ENCODE data around the gene FGR.

FGR gene

DNA sequence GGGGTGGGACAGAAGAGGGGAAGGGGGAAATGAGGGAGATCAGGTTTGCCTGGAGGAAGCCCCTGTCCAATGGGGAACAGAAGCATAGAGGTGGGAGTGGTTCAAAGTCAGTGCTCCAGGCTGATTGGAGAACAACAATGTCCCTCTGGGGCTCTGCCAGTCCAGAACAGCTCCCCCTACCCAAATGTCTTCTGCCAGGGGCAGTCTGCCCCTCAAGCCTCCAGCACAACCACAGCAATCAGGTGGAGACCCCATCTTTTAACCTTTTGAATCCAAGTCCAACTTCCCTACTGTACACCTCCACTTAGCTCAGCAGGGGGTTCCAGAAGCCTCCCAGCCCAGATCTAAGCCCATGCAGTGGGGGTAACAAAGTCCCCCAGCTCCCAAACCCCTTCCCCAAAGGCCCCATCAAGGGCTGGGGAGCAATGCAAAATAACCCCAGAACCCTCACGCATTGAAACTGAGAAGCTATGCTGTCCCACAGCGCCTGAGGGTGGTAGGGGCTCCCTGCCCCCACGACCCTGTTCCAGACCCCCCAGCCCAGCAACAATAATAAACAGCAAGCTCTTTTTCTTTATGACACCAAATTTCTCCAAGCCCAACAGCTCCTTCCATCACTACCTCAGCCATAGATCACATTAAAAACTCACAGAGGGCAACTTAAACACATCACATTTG, 34.3 kb downstream of the FGR start:
- Histone ChIP-seq H3K27me3 (ENCODE audit: control insufficient read depth, insufficient read depth, low read length) (no peaks in the 10 kb centered on the region), H3K9ac (ENCODE audit: low read depth, low read length) (no peak overlapping the region), H3K4me3 (ENCODE audit: low read depth, low read length) (no peak overlapping the region), H3K9me3 (ENCODE audit: control insufficient read depth, insufficient read depth, low read length) (no peaks in the 10 kb centered on the region), H3K36me3 (ENCODE audit: control insufficient read depth, insufficient read depth, low read length) (peaks cover 3% of the 10 kb centered on the region), H3K4me1 (ENCODE audit: control insufficient read depth, insufficient read depth, low read length) (peaks cover 42% of the 10 kb centered on the region)

DNA sequence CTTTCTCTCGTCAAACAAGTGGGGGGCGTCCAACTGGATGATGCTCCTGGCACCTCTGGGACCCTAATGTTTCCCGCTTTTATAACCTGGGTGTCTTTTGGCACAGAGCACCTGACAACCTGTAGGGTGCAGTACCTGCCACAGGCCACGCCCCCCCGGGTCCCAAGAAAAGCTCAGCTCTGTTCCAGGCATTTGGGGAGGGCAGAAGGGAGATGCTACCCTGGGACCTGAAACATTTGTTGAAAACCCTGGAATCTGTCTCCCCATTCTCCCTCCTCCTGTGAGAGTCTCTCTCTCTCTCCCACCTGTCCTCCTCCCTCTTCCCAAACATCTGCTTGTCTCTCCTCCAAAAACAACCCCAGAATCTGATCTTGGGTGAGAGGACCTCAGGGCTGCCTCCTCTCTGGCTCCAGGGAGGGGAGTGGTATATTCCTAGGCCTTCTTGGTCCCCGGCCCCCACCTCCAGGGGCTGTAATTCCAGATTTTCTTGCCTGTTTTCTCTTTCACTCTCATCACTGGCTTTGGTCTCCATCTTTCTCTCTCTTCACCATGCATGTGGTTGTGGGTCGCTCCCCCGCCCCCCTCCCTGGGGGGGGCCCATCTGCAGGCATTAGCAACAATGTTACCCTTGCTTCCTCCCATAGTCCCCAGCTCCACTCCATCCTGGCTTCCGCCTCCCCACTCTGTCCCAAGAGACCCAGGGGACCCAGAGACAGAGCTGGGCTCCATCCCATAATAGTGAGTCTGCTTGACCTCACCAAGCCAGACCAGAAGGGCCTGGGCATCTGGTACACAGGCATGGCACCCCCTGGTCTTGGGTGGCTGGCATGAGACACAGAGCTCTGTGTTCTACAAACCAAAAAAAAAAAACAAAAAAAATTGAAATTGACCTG, 35.1 kb downstream of the FGR start:
- Histone ChIP-seq H3K27me3 (ENCODE audit: control insufficient read depth, insufficient read depth, low read length) (no peaks in the 10 kb centered on the region), H3K4me3 (ENCODE audit: low read depth, low read length) (no peak overlapping the region), H3K9me3 (ENCODE audit: control insufficient read depth, insufficient read depth, low read length) (no peaks in the 10 kb centered on the region), H3K9ac (ENCODE audit: low read depth, low read length) (no peak overlapping the region), H3K36me3 (ENCODE audit: control insufficient read depth, insufficient read depth, low read length) (peaks cover 3% of the 10 kb centered on the region), H3K4me1 (ENCODE audit: control insufficient read depth, insufficient read depth, low read length) (peaks cover 39% of the 10 kb centered on the region)

- Histone ChIP-seq H3K4me1 (ENCODE audit: control insufficient read depth, insufficient read depth, low read length) (peaks cover 41% of the 10 kb centered on the region), H3K9ac (ENCODE audit: low read depth, low read length) (no peak overlapping the region)
Observed at GRCh38 chr1:27598902-27599528, 36.0 kb downstream of the FGR start.

GRCh38 chr1:27598295-27598687, 36.7 kb downstream of the FGR start:
- Histone ChIP-seq H3K36me3 (ENCODE audit: control insufficient read depth, insufficient read depth, low read length) (peaks cover 3% of the 10 kb centered on the region), H3K9ac (ENCODE audit: low read depth, low read length) (no peak overlapping the region), H3K9me3 (ENCODE audit: control insufficient read depth, insufficient read depth, low read length) (no peaks in the 10 kb centered on the region), H3K4me3 (ENCODE audit: low read depth, low read length) (no peak overlapping the region), H3K4me1 (ENCODE audit: control insufficient read depth, insufficient read depth, low read length) (peaks cover 47% of the 10 kb centered on the region), H3K27me3 (ENCODE audit: control insufficient read depth, insufficient read depth, low read length) (no peaks in the 10 kb centered on the region)

More at GRCh38 chr1:27598902-27599528, 36.0 kb downstream of the FGR start:
- H3K27me3 ChIP-seq (ENCODE audit: control insufficient read depth, insufficient read depth, low read length) = no peaks in the 10 kb centered on the region
- peaks cover 3% of the 10 kb centered on the region for H3K36me3 ChIP-seq (ENCODE audit: control insufficient read depth, insufficient read depth, low read length)
- H3K9me3 ChIP-seq (ENCODE audit: control insufficient read depth, insufficient read depth, low read length) = no peaks in the 10 kb centered on the region
- no peak overlapping the region for H3K4me3 ChIP-seq (ENCODE audit: low read depth, low read length)

- H3K9me3 ChIP-seq (ENCODE audit: control insufficient read depth, insufficient read depth, low read length) = no peaks in the 10 kb centered on the region
- H3K36me3 ChIP-seq (ENCODE audit: control insufficient read depth, insufficient read depth, low read length) = peaks cover 3% of the 10 kb centered on the region
- no peaks in the 10 kb centered on the region for H3K27me3 ChIP-seq (ENCODE audit: control insufficient read depth, insufficient read depth, low read length)
- no peak overlapping the region for H3K9ac ChIP-seq (ENCODE audit: low read depth, low read length)
- peaks cover 48% of the 10 kb centered on the region for H3K4me1 ChIP-seq (ENCODE audit: control insufficient read depth, insufficient read depth, low read length)
- H3K4me3 ChIP-seq (ENCODE audit: low read depth, low read length) = no peak overlapping the region
Observed at GRCh38 chr1:27597516-27598294, 37.3 kb downstream of the FGR start.

- H3K27me3 ChIP-seq (ENCODE audit: control insufficient read depth, insufficient read depth, low read length) = no peaks in the 10 kb centered on the region
Observed at GRCh38 chr1:27596986-27597385, 38.0 kb downstream of the FGR start.

DNA sequence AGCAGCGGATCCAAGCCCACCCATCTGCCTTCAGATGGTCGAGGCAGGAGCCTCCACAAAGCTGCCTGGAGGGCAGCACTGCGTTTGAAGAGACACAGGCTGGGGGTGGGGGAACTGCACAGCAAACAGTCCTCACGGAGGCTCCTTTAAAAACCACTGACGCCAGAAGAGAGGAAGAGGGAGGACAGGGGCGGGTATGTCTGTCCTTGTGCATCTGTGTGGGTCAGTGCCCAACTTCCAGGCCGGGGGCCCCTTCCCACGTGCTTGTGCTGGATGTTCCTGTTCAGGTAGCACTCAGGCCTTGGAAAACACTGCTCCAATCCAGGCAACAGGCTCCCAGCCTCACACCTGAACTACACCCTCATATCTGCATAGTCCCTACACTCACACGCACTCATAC, 38.7 kb downstream of the FGR start:
- no peaks in the 10 kb centered on the region for H3K9me3 ChIP-seq (ENCODE audit: control insufficient read depth, insufficient read depth, low read length)
- peaks cover 3% of the 10 kb centered on the region for H3K36me3 ChIP-seq (ENCODE audit: control insufficient read depth, insufficient read depth, low read length)
- H3K4me1 ChIP-seq (ENCODE audit: control insufficient read depth, insufficient read depth, low read length) = peaks cover 48% of the 10 kb centered on the region
- H3K4me3 ChIP-seq (ENCODE audit: low read depth, low read length) = no peak overlapping the region
- H3K27me3 ChIP-seq (ENCODE audit: control insufficient read depth, insufficient read depth, low read length) = no peaks in the 10 kb centered on the region
- H3K9ac ChIP-seq (ENCODE audit: low read depth, low read length) = no peak overlapping the region

More at GRCh38 chr1:27596986-27597385, 38.0 kb downstream of the FGR start:
- H3K4me3 ChIP-seq (ENCODE audit: low read depth, low read length) = no peak overlapping the region
- no peaks in the 10 kb centered on the region for H3K9me3 ChIP-seq (ENCODE audit: control insufficient read depth, insufficient read depth, low read length)
- H3K4me1 ChIP-seq (ENCODE audit: control insufficient read depth, insufficient read depth, low read length) = peaks cover 48% of the 10 kb centered on the region
- no peak overlapping the region for H3K9ac ChIP-seq (ENCODE audit: low read depth, low read length)
- H3K36me3 ChIP-seq (ENCODE audit: control insufficient read depth, insufficient read depth, low read length) = peaks cover 3% of the 10 kb centered on the region

DNA sequence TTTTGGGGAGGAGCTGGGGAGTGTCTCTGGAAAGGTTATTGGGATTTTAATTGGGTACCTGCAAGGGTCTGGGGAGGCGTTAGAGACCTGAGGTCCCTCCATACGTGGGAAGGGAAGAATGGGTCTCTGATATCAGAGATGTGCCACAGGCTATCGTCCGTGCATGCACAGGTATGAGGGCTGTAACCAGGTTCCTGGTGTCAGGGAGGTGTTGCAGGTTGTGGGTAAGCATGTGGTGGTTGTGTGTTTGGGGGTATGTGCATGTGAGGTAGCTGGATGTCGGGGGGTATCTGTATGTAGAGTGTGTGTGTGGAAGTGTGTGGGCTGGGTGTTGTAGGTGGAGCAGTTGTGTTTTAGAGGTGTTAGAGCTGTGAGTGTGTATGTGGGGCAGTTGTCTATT, 39.4 kb downstream of the FGR start:
- H3K4me3 ChIP-seq (ENCODE audit: low read depth, low read length) = no peak overlapping the region
- no peaks in the 10 kb centered on the region for H3K9me3 ChIP-seq (ENCODE audit: control insufficient read depth, insufficient read depth, low read length)
- H3K9ac ChIP-seq (ENCODE audit: low read depth, low read length) = no peak overlapping the region
- peaks cover 42% of the 10 kb centered on the region for H3K4me1 ChIP-seq (ENCODE audit: control insufficient read depth, insufficient read depth, low read length)
- H3K27me3 ChIP-seq (ENCODE audit: control insufficient read depth, insufficient read depth, low read length) = no peaks in the 10 kb centered on the region
- peaks cover 3% of the 10 kb centered on the region for H3K36me3 ChIP-seq (ENCODE audit: control insufficient read depth, insufficient read depth, low read length)

GRCh38 chr1:27594564-27595510, 40.1 kb downstream of the FGR start:
- no peaks in the 10 kb centered on the region for H3K9me3 ChIP-seq (ENCODE audit: control insufficient read depth, insufficient read depth, low read length)
- peaks cover 35% of the 10 kb centered on the region for H3K4me1 ChIP-seq (ENCODE audit: control insufficient read depth, insufficient read depth, low read length)
- peak overlapping the region; percentile 47 for H3K9ac ChIP-seq (ENCODE audit: low read depth, low read length)
- H3K36me3 ChIP-seq (ENCODE audit: control insufficient read depth, insufficient read depth, low read length) = peaks cover 3% of the 10 kb centered on the region
- no peak overlapping the region for H3K4me3 ChIP-seq (ENCODE audit: low read depth, low read length)
- H3K27me3 ChIP-seq (ENCODE audit: control insufficient read depth, insufficient read depth, low read length) = no peaks in the 10 kb centered on the region

- peaks cover 3% of the 10 kb centered on the region for H3K36me3 ChIP-seq (ENCODE audit: control insufficient read depth, insufficient read depth, low read length)
- no peaks in the 10 kb centered on the region for H3K9me3 ChIP-seq (ENCODE audit: control insufficient read depth, insufficient read depth, low read length)
- H3K4me3 ChIP-seq (ENCODE audit: low read depth, low read length) = peak overlapping the region; percentile 37
- no peaks in the 10 kb centered on the region for H3K27me3 ChIP-seq (ENCODE audit: control insufficient read depth, insufficient read depth, low read length)
- peaks cover 31% of the 10 kb centered on the region for H3K4me1 ChIP-seq (ENCODE audit: control insufficient read depth, insufficient read depth, low read length)
- peak overlapping the region; percentile 47 for H3K9ac ChIP-seq (ENCODE audit: low read depth, low read length)
Observed at GRCh38 chr1:27593678-27594563, 41.1 kb downstream of the FGR start.

Measured in iPS-15b (cell line).